GM19025 (cell line): ENCODE data around the gene PRTG.
"Not testable (repeated sequence)": the region's sequence is repeated elsewhere in the genome, so short reads cannot be mapped to it uniquely, and the experiment has no call there.

Experiments used
- ATAC-seq: cut with Tn5 transposase; IDR thresholded peaks from one replicate; pipeline ENCODE4 v1.9.1; 2021; ENCODE audit warnings: mild to moderate bottlenecking, low read depth, moderate library complexity; ENCODE audit not compliant: unreplicated experiment

Gene PRTG

GRCh38 chr15:55750706-55751105 is 7.8 kb upstream of the PRTG start:
- no peak for ATAC-seq

GRCh38 chr15:55743729-55744655 is 1.0 kb upstream of the PRTG start:
- no peak for ATAC-seq

- ATAC-seq: no peak
Measured at GRCh38 chr15:55742498-55742926, 440 bp downstream of the PRTG start.

- no peak for ATAC-seq
Measured at GRCh38 chr15:55741833-55742497, 987 bp downstream of the PRTG start.

- no peak for ATAC-seq
Measured at GRCh38 chr15:55740981-55741832, 1.7 kb downstream of the PRTG start.

GRCh38 chr15:55740359-55740878 is 2.5 kb downstream of the PRTG start:
- ATAC-seq: no peak

- no peak for ATAC-seq
Measured at GRCh38 chr15:55739641-55740040, 3.3 kb downstream of the PRTG start.

- no peak for ATAC-seq
Measured at GRCh38 chr15:55738715-55739114, 4.2 kb downstream of the PRTG start.

- no peak for ATAC-seq
Measured at GRCh38 chr15:55737373-55737772, 5.6 kb downstream of the PRTG start.

- no peak for ATAC-seq
Measured at GRCh38 chr15:55736756-55737155, 6.2 kb downstream of the PRTG start.

GRCh38 chr15:55734641-55735040 is 8.3 kb downstream of the PRTG start:
- no peak for ATAC-seq

GRCh38 chr15:55733461-55733860 is 9.5 kb downstream of the PRTG start:
- ATAC-seq: not testable (repeated sequence)

- ATAC-seq: no peak
Measured at GRCh38 chr15:55721554-55722185, 21.3 kb downstream of the PRTG start.

GRCh38 chr15:55715355-55716076 is 27.4 kb downstream of the PRTG start:
- ATAC-seq: no peak

- ATAC-seq: no peak
Measured at GRCh38 chr15:55714064-55714463, 28.9 kb downstream of the PRTG start.

- no peak for ATAC-seq
Measured at GRCh38 chr15:55712363-55712762, 30.6 kb downstream of the PRTG start.

GRCh38 chr15:55710286-55710685 is 32.7 kb downstream of the PRTG start:
- no peak for ATAC-seq

GRCh38 chr15:55709458-55709857 is 33.5 kb downstream of the PRTG start:
- no peak for ATAC-seq

- no peak for ATAC-seq
Measured at GRCh38 chr15:55708720-55709119, 34.2 kb downstream of the PRTG start.
